Embryonic facial prominence (tissue), 1 donor: Measurements from ENCODE around the gene BHLHE23.

Experiments used
- DNase-seq: peaks from one replicate; pipeline ENCODE4 v3.0.0-alpha.2; 2016; ENCODE audit errors: extremely low spot score

The BHLHE23 gene

GRCh38 chr20:63025534-63026331, 19.0 kb upstream of the BHLHE23 start:
- DNase-seq = no peak

GRCh38 chr20:63024573-63025392, 18.0 kb upstream of the BHLHE23 start:
- no peak for DNase-seq

- no peak for DNase-seq
Measured at GRCh38 chr20:63023936-63024571, 17.3 kb upstream of the BHLHE23 start.

GRCh38 chr20:63023071-63023935, 16.5 kb upstream of the BHLHE23 start:
- no peak for DNase-seq

GRCh38 chr20:63022501-63022900, 15.7 kb upstream of the BHLHE23 start:
- no peak for DNase-seq

- DNase-seq = no peak
Measured at GRCh38 chr20:63021356-63022321, 14.9 kb upstream of the BHLHE23 start.

- DNase-seq = no peak
Measured at GRCh38 chr20:63020681-63021080, 13.9 kb upstream of the BHLHE23 start.

- no peak for DNase-seq
Measured at GRCh38 chr20:63017826-63018411, 11.2 kb upstream of the BHLHE23 start.

DNA sequence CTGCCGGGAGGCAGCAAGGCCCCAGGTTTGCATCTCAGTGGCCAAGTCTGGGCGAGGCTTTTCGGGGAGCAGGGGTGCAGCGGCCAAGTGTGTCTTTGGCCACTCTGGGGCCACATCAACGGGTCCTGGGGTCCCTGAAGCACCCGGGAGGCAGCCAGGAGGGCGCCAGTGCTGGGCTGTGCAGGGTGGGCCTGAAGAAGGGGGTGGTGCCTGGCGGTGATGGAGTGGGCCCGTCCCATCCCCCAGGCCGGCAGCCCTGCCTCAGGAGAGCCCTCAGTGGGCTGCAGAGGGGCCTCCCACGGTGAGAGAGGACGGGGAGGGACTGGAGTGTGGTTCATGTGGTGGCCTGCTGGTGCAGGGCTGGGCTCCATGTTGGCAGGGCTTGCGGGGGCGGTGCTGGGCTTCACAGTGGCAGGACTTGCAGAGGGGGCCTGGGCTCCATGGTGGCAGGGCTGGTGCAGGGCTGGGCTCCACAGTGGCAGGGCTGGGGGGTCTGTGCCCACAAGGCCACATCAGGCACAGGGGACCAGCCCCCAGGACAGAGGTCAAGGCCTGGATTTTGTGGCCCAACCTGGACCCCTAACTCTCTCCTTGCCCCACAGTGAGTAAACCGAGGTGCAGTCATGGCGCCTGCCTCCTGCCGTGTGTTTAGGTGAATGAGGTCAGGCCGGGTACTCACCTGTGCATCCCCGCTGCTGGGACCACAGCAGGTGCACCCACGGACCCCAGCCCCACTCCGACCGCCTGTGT, 10.5 kb upstream of the BHLHE23 start:
- DNase-seq = no peak

DNA sequence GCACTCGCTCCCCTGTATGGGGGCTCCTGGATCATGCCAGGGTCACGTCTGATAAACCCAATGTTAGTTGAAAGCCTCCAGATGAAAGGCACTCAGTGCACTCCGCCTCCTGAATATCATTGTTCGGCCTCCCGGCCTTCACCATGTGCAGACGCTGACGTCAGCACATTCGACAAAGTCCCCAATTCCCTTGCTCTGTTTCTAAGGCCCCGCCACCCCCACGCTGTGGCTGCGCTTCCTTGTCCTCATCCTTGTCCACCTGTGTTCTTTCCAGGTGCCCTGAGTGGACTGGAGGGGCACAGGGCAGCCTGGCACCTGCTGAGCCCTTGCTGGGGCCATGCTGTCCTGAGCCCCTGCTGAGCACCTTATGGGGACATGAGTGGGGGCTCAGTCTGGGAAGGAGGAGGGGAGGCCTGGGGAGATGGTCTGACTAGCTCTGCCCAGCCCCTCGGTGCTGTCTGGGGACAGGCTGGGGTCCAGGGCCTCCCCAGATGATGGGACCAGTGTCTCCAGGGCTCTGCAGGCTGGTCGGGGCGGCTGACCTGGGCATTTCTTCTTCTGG, 9.8 kb upstream of the BHLHE23 start:
- DNase-seq = no peak

DNA sequence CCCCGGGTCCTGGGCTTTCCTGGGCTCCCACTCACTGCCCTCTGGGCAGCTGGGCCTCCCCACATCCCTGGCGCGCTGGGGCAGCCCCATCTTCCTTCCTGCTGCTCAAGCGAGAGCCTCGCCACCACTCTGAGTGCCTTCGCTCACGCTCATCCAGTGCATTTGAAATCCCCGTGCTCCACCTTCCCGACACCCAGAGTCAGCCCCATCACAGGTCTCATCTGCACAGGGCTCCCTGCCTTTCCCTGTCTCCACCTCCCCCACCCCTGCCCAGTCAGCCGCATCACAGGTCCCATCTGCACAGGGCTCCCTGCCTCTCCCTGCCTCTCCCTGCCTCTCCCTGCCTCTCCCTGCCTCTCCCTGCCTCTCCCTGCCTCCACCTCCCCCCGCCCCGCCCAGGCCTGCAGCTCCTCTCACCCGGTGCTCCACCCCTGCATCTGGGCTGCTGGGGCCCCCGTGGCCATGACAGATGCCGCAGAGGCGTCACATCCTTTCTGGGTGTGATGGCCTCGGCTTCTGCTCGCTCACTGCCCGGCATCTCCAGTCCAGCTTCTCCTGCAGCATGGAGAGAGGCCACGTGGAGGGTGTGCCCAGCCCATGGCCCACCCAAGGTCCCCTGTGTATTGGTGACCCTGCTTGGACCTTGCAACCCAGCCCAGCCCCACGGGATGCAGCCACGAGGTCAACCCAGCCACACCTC, 9.0 kb upstream of the BHLHE23 start:
- no peak for DNase-seq

DNA sequence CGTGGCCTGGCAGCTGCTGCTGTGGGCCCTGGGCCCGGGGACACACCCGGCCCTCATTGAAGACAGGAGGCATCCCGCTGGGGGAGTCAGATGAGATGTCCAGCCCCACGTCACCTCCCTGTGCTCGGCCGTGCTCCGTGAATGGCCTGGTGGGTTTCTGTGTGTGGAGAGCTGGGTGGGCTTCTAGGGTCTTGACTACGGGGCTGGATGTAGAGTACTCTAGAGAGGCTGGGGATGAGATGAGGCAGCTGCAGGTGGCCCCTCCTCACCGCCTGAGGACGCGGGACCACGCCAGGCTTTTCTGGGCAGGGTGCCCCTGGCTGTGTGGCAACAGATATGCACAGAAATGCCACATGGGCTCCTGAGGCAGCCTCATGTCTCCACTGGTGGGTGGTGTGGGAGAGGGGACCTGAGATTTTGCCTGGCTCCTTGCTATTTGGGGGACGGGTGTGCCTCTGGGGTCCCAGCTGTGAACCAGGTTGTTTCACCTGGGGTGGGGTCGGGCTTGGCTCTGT, 8.4 kb upstream of the BHLHE23 start:
- no peak for DNase-seq

- DNase-seq = no peak
Measured at GRCh38 chr20:63014710-63015109, 7.9 kb upstream of the BHLHE23 start.

DNA sequence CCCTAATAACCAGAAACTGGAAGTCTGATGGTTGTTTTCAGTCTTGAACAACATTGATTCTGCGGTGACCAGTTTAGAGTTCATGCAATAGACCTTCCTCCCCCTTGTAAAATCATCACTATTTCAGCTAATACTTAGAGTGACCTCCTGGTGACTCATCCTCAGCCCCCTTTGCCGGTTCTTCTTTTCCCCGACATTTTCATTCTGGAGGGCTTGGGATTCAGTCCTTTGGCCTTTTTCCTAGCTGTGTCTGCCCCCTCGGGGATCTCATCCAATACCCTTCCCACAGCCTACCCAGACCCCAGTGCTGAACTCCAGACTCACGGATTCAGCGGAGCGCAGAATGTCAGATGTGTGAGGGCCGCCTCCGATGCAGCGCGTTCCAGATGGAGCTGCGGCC, 7.5 kb upstream of the BHLHE23 start:
- no peak for DNase-seq

- no peak for DNase-seq
Measured at GRCh38 chr20:63013207-63013606, 6.4 kb upstream of the BHLHE23 start.

- no peak for DNase-seq
Measured at GRCh38 chr20:63011798-63012197, 5.0 kb upstream of the BHLHE23 start.

- DNase-seq = no peak
Measured at GRCh38 chr20:63009988-63010769, 3.4 kb upstream of the BHLHE23 start.
